MM.1S (cell line): ENCODE results near the gene TIAM1.

Source experiments
- CTCF ChIP-seq: fragments of 300-600 bp; sonication (generic); IDR thresholded peaks from 2 replicates; pipeline ENCODE4 v1.5.1; 2016; ENCODE audit warnings: antibody characterized with exemption, low read length, mixed read lengths
- EZH2 ChIP-seq: fragments of 300-600 bp; sonication (generic); optimal IDR thresholded peaks from 2 replicates; pipeline ENCODE3; 2017; ENCODE audit warnings: low read depth, mild to moderate bottlenecking, antibody characterized with exemption, low read length, mixed read lengths

DNA sequence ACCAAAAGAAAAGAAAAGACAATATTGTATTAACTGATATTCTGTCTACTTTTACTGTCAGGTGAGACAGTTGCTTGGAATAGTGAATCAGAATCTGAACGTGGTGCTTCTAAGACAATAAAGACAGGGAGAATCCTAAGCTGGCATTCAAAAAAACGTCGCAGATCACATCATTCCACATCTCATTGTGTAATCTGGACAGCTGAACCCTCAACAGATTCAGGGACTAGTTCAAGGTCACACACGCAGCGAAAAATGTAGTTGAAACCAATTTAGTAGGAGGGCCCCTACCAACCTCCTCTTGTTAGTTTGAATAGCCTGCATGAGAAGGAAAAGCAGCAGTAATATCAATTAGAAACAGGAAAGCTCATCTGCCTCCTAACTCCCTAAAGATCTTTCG lies 259.4 kb downstream of the TIAM1 start:
- no peak for TF ChIP-seq CTCF
- no peak for TF ChIP-seq EZH2
